HepG2 (cell line): Measurements from ENCODE around the gene GGA2. TPM values are rescaled to one million over a fixed set of nuclear protein-coding genes. Genes with fewer than 3 reads are reported as not detected.

Source experiments
- FOSL2 ChIP-seq: sonication (generic); formaldehyde crosslinking; IDR thresholded peaks from 2 replicates; pipeline ENCODE4 v1.4.0; 2020; ENCODE audit warnings: missing genetic modification reagents
- FOXA1 ChIP-seq, 2 experiments: fragments of 450-650 bp in 1 of 2; sonication (generic) in 1 of 2; formaldehyde crosslinking in 1 of 2; IDR thresholded peaks; 2 replicates each; pipeline versions ENCODE4 v1.4.0 to v1.6.1; 2016 to 2020; ENCODE audit warnings: missing genetic modification reagents in 1 of 2
- FOXO4 ChIP-seq: sonication (generic); formaldehyde crosslinking; conservative IDR thresholded peaks from 2 replicates; pipeline ENCODE4 v1.8.1; 2023; ENCODE audit warnings: missing genetic modification reagents
- GLI4 ChIP-seq: sonication (generic); formaldehyde crosslinking; IDR thresholded peaks from 2 replicates; pipeline ENCODE4 v1.5.1; 2020; ENCODE audit warnings: missing genetic modification reagents, mild to moderate bottlenecking, moderate library complexity, borderline replicate concordance
- ISL2 ChIP-seq: sonication (generic); formaldehyde crosslinking; IDR thresholded peaks from 2 replicates; pipeline ENCODE4 v1.5.0; 2020; ENCODE audit warnings: missing genetic modification reagents
- KDM4B ChIP-seq: sonication (generic); formaldehyde crosslinking; IDR thresholded peaks from 2 replicates; pipeline ENCODE4 v1.4.0; 2020; ENCODE audit warnings: missing genetic modification reagents
- MTA1 ChIP-seq: sonication (generic); formaldehyde crosslinking; IDR thresholded peaks from 2 replicates; pipeline ENCODE4 v1.4.0; 2020; ENCODE audit warnings: missing genetic modification reagents, mild to moderate bottlenecking, borderline replicate concordance
- NRL ChIP-seq: sonication (generic); formaldehyde crosslinking; IDR thresholded peaks from 2 replicates; pipeline ENCODE4 v1.5.0; 2020; ENCODE audit warnings: missing genetic modification reagents, mild to moderate bottlenecking, moderate library complexity, borderline replicate concordance
- PCBP1 ChIP-seq: fragments of 200-400 bp; formaldehyde crosslinking; IDR thresholded peaks from 2 replicates; pipeline ENCODE4 v1.6.1; 2017; ENCODE audit warnings: mild to moderate bottlenecking, low read depth, low read length, borderline replicate concordance
- REPIN1 ChIP-seq: sonication (generic); formaldehyde crosslinking; IDR thresholded peaks from 2 replicates; pipeline ENCODE4 v1.8.0; 2022; ENCODE audit warnings: missing genetic modification reagents, low read depth, mild to moderate bottlenecking, borderline replicate concordance
- SMYD3 ChIP-seq: sonication (generic); formaldehyde crosslinking; IDR thresholded peaks from 2 replicates; pipeline ENCODE4 v1.8.1; 2023; ENCODE audit warnings: mild to moderate bottlenecking, missing genetic modification reagents
- ZBED4 ChIP-seq: sonication (generic); formaldehyde crosslinking; IDR thresholded peaks from 2 replicates; pipeline ENCODE4 v1.4.0; 2020; ENCODE audit warnings: missing genetic modification reagents, borderline replicate concordance
- ZBTB43 ChIP-seq: sonication (generic); formaldehyde crosslinking; conservative IDR thresholded peaks from 2 replicates; pipeline ENCODE4 v1.4.0; 2020; ENCODE audit warnings: missing genetic modification reagents
- ZGPAT ChIP-seq: IDR thresholded peaks from 2 replicates; pipeline ENCODE4 v1.6.1; 2016; ENCODE audit warnings: mild to moderate bottlenecking
- ZMYM2 ChIP-seq: sonication (generic); formaldehyde crosslinking; IDR thresholded peaks from 2 replicates; pipeline ENCODE4 v1.8.0; 2022; ENCODE audit warnings: mild to moderate bottlenecking, missing genetic modification reagents
- ZNF567 ChIP-seq: sonication (generic); formaldehyde crosslinking; IDR thresholded peaks from 2 replicates; pipeline ENCODE4 v1.8.1; 2023; ENCODE audit warnings: mild to moderate bottlenecking, missing genetic modification reagents, borderline replicate concordance
- ZNF644 ChIP-seq: IDR thresholded peaks from 2 replicates; pipeline ENCODE4 v1.6.1; 2016; ENCODE audit warnings: low read depth
- ZNF709 ChIP-seq: sonication (generic); formaldehyde crosslinking; IDR thresholded peaks from 2 replicates; pipeline ENCODE4 v1.5.0; 2020; ENCODE audit warnings: mild to moderate bottlenecking, missing genetic modification reagents
- polyA plus RNA-seq, 8 experiments: library from polyadenylated mRNA; depleted of rRNA in 3 of 8; stranded (reverse) in 7 of 8; unstranded in 1 of 8; fragments of >200 nt; fragmentation: Illumina TruSeq in 4 of 8; extraction: Trizol in 4 of 8; gene quantifications; 2 replicates each; pipeline versions ENCODE4 v1.2.1 to v1.2.3, GENCODE V29; 2011 to 2016; ENCODE audit warnings: low read depth in 4 of 8, missing spikeins in 1 of 8, mixed read lengths in 1 of 8; ENCODE audit not compliant: insufficient read depth in 1 of 8
- total RNA-seq, 5 experiments: library from RNA; depleted of rRNA; stranded (reverse); fragments of >200 nt; fragmentation: Illumina TruSeq; extraction: Trizol; gene quantifications; 2 replicates each; pipeline ENCODE4 v1.2.3, GENCODE V29; 2016; ENCODE audit warnings: low read depth in 1 of 5

GGA2 gene
- total and polyA plus RNA-seq, 2 of the 13 experiments (the other 11 are each of a cell fraction or from before 2014, with no cell fraction given), result 51.5 to 69.8 TPM

GRCh38 chr16:23534868-23535860, 24.9 kb upstream of the GGA2 start (continued):
- TF ChIP-seq ZBED4 (CRISPR knock-in tag) (no peak), KDM4B (CRISPR knock-in tag) (no peak), SMYD3 (CRISPR knock-in tag) (no peak), MTA1 (CRISPR knock-in tag) (0 out of 2 replicates have a peak, but pooled peaks have one; percentile 53), ZNF709 (CRISPR knock-in tag) (no peak), ZNF567 (CRISPR knock-in tag) (0 out of 2 replicates have a peak, but pooled peaks have one; percentile 52), GLI4 (CRISPR knock-in tag) (no peak), PCBP1 (no peak), ZMYM2 (CRISPR knock-in tag) (no peak), FOXA1 (IDR thresholded peaks at IDR 0.05) (no peak), FOXA1 (CRISPR knock-in tag; IDR thresholded peaks at IDR 0.05) (no peak), FOSL2 (CRISPR knock-in tag) (no peak), ZBTB43 (CRISPR knock-in tag) (no peak), REPIN1 (CRISPR knock-in tag) (no peak), ZNF644 (no peak), ZGPAT (CRISPR knock-in tag) (no peak), FOXO4 (CRISPR knock-in tag) (no peak), ISL2 (CRISPR knock-in tag) (no peak), NRL (peak; percentile 63; the same call in 1 of the 2 replicates)
